Esophagus (tissue), 2 donors: ENCODE measurements around the gene OSR1. TPM values are rescaled to one million over a fixed set of nuclear protein-coding genes. Genes with fewer than 3 reads are reported as not detected.
"Not testable (repeated sequence)": the region's sequence is repeated elsewhere in the genome, so short reads cannot be mapped to it uniquely, and the experiment has no call there.

Experiments used
- H3K27ac ChIP-seq, 2 donors: one replicate each; pipeline ENCODE4 v1.5.1; 2013; ENCODE audit warnings: low read depth in 2 of 2, mild to moderate bottlenecking in 2 of 2, inconsistent platforms in 1 of 2, low read length in 1 of 2, moderate library complexity in 1 of 2
- H3K27me3 ChIP-seq, 2 donors: one replicate each; pipeline ENCODE4 v1.6.1; 2013; ENCODE audit warnings: low read length in 2 of 2, control low read depth in 1 of 2, mild to moderate bottlenecking in 1 of 2; ENCODE audit not compliant: insufficient read depth in 2 of 2, control insufficient read depth in 1 of 2
- H3K36me3 ChIP-seq, 2 donors: one replicate each; pipeline ENCODE4 v1.6.1; 2013; ENCODE audit warnings: low read length in 1 of 2; ENCODE audit not compliant: control insufficient read depth in 2 of 2, insufficient read depth in 2 of 2
- H3K4me1 ChIP-seq, 2 donors: one replicate each; pipeline ENCODE4 v1.6.1; 2013; ENCODE audit warnings: low read length in 1 of 2; ENCODE audit not compliant: control insufficient read depth in 2 of 2, insufficient read depth in 2 of 2
- H3K4me3 ChIP-seq, 2 donors: one replicate each; pipeline ENCODE4 v1.5.1; 2013; ENCODE audit warnings: low read length in 2 of 2, mild to moderate bottlenecking in 2 of 2, low read depth in 1 of 2, moderate library complexity in 1 of 2
- H3K9me3 ChIP-seq, 2 donors: one replicate each; pipeline ENCODE4 v1.6.1; 2013; ENCODE audit warnings: mild to moderate bottlenecking in 2 of 2, low read depth in 1 of 2, low read length in 1 of 2, moderate library complexity in 1 of 2; ENCODE audit not compliant: control insufficient read depth in 2 of 2, insufficient read depth in 1 of 2
- WGBS, 2 donors: extraction: QIAGEN DNeasy Blood & Tissue Kit; methylation state at CpG; one replicate each; pipeline ENCODE4 v1.1.7; 2013; 5-methylcytosine and 5-hydroxymethylcytosine counted together
- polyA plus RNA-seq, 2 donors: library from polyadenylated mRNA; stranded (reverse); fragments of 200-250 nt; gene quantifications; one replicate each; pipeline ENCODE4 v1.2.3, GENCODE V29; 2013
- donor health status: healthy with polysubstance abuse.
- donor health status: Bipolar disorder and iron deficiency.

OSR1 gene
- 1 to 10 TPM; 1.1 to 1.7 TPM for polyA plus RNA-seq

DNA sequence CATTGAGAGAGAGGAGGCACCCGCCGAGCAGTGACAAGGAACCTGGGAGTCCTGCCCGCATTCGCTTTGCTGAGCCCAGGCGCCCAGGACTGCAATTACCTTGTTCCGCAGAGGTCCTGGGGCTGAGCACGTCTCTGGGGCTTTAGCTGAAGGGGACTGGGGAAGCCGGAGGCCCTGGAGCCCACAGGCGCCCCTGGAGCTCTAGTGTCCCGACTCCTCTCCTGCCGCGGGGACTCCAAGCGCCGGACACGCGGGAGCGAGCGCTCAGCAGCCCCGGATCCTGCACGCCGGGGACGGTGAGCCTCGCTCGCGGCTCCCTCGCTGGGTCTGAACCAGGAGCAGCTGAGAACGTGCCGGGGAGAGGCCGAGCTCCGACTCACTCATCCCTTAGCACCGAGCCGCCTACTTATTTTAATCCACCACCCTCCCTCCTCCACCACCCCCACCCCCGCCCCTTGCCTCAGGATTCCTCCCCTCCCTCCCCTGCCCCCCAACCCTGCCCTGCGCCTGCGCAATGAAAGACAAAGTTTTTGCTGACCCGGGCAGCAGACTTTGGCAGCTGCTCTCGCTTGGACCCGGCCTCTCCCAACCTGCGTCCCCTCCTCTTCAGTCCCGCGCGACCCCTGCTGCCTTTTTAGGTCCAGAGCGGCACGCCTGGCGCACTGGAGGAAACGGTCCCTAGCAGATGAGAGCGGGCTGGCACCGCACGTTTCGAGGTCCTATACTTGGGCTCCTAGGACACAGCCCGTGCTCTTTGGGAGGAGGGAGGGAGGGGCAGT is at the start of gene OSR1:
TSS of gene OSR1 (minus strand) at position 382 of the 779 bp plus-strand sequence. CDS start 4,818 bp downstream, outside the sequence.
- Histone ChIP-seq H3K27ac (peak within 1 kb of the TSS; percentile 69 to 74), H3K4me3 (peak within 1 kb of the TSS; percentile 55 to 57), H3K4me1 (peaks cover 7 to 17% of the 10 kb centered on the region in 2 donors), H3K36me3 (no peaks in the 10 kb centered on the region), H3K27me3 (peaks cover 5 to 7% of the 10 kb centered on the region in 2 donors), H3K9me3 (no peaks in the 10 kb centered on the region)
- 3 to 5% methylated on average over 34 to 51 of the region's 51 CpGs for WGBS, 2 donors

GRCh38 chr2:19403785-19404184 is 45.4 kb upstream of the OSR1 start:
- H3K27me3 ChIP-seq = no peaks in the 10 kb centered on the region
- no peaks in the 10 kb centered on the region for H3K36me3 ChIP-seq
- no peak overlapping the region for H3K27ac ChIP-seq
- WGBS, 2 donors = 68 to 94% methylated on average over 4 of the region's 4 CpGs
- H3K4me1 ChIP-seq = no peaks in the 10 kb centered on the region
- no peaks in the 10 kb centered on the region for H3K9me3 ChIP-seq
- H3K4me3 ChIP-seq = no peak overlapping the region

GRCh38 chr2:19392191-19392590 is 33.8 kb upstream of the OSR1 start:
- H3K4me3 ChIP-seq = no peak overlapping the region
- no peaks in the 10 kb centered on the region for H3K27me3 ChIP-seq
- H3K27ac ChIP-seq = no peak overlapping the region
- H3K4me1 ChIP-seq = no peaks in the 10 kb centered on the region
- WGBS, 2 donors = 85 to 93% methylated on average over 4 of the region's 4 CpGs
- H3K36me3 ChIP-seq = no peaks in the 10 kb centered on the region
- no peaks in the 10 kb centered on the region for H3K9me3 ChIP-seq

- H3K4me3 ChIP-seq, H3K4me1 ChIP-seq, H3K36me3 ChIP-seq, H3K27me3 ChIP-seq, H3K9me3 ChIP-seq, H3K27ac ChIP-seq: not testable (repeated sequence)
- 82 to 88% methylated on average over 7 of the region's 7 CpGs for WGBS, 2 donors
These were observed 31.0 kb upstream of the OSR1 start for GRCh38 chr2:19389469-19389868.

DNA sequence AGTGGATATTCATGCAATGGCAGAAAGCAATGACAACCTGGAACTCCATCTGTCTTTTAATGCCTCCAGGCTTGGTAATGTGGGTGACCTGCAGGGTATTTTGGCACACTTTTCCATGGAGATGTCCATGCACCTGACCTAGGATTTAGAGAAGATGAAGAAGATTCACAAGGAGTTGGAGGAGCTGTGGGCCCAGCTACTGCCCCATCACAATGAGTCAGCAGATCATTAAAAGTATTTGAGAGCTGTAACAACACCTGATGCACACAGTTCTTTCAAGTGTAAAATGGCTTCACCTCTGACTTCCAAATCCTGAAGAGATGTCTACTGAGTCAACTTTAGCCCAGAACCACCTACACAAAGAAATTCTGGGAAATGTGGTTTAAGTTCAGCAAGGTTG is 22.1 kb upstream of the OSR1 start:
- Histone ChIP-seq H3K4me1 (no peaks in the 10 kb centered on the region), H3K27me3 (peaks cover 0 to 3% of the 10 kb centered on the region in 2 donors), H3K36me3 (no peaks in the 10 kb centered on the region), H3K4me3 (no peak overlapping the region), H3K9me3 (no peaks in the 10 kb centered on the region), H3K27ac (no peak overlapping the region)

GRCh38 chr2:19378939-19379338 is 20.5 kb upstream of the OSR1 start:
- Histone ChIP-seq H3K4me1 (no peaks in the 10 kb centered on the region), H3K27me3 (peaks cover 0 to 3% of the 10 kb centered on the region in 2 donors), H3K36me3 (no peaks in the 10 kb centered on the region), H3K4me3 (no peak overlapping the region), H3K27ac (no peak overlapping the region), H3K9me3 (no peaks in the 10 kb centered on the region)
- 38 to 53% methylated on average over 2 of the region's 2 CpGs for WGBS, 2 donors

DNA sequence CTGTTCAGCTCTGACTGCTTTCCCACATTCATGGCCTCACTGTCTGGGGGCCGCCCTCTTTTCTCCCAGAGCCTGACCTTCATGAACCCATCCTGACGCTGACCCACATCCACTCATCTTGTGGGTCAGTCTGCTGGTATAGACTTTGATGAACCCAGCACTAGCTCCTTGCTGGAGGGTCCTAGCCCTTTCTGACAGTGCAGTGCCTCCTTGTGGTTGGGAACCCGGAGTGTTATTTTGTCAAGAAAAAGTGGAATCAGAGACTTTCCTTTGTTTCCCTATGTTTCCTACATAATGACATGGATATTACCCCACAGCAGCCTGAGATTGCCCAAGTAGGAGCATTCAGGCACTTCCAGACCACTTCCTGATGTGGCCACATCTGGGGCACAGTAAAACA is 19.3 kb upstream of the OSR1 start:
- H3K4me1 ChIP-seq = no peaks in the 10 kb centered on the region
- H3K27me3 ChIP-seq = peaks cover 0 to 3% of the 10 kb centered on the region in 2 donors
- H3K9me3 ChIP-seq = no peaks in the 10 kb centered on the region
- no peak overlapping the region for H3K27ac ChIP-seq
- no peaks in the 10 kb centered on the region for H3K36me3 ChIP-seq
- WGBS, 2 donors = 87 to 95% methylated on average over 3 of the region's 3 CpGs
- no peak overlapping the region for H3K4me3 ChIP-seq

- H3K27ac ChIP-seq = no peak overlapping the region
- no peak overlapping the region for H3K4me3 ChIP-seq
- no peaks in the 10 kb centered on the region for H3K9me3 ChIP-seq
- H3K4me1 ChIP-seq = no peaks in the 10 kb centered on the region
- 80 to 89% methylated on average over 2 of the region's 2 CpGs for WGBS, 2 donors
- no peaks in the 10 kb centered on the region for H3K27me3 ChIP-seq
- no peaks in the 10 kb centered on the region for H3K36me3 ChIP-seq
These were observed 14.9 kb upstream of the OSR1 start for GRCh38 chr2:19373352-19373751.

DNA sequence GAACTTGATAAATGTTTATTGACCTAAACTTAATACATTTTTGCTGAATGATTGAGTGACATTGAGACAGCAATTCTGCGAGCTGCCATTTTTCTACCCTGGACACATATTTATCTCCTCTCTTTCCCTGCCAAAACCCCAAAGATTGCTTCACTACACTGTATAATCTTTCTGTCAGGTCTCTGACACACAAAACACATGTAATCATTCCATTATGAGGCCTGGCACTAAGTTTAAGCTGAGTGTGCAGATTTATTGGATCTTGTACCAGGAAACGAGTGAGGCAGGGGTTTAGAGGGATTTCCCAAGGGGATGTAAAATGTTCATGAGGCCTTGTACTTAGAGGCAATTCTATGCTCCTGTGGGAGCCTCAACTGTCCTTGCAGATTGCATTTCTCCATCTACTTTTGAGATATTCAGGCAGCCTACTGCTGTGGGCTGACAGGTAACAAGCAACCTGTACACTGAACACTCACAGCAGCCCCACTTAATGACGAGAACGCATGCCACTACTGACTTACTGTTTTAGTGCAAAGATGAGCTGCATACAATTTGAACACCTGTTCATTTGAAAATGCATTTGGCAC is 13.7 kb upstream of the OSR1 start:
- no peak overlapping the region for H3K4me3 ChIP-seq
- no peaks in the 10 kb centered on the region for H3K27me3 ChIP-seq
- no peaks in the 10 kb centered on the region for H3K36me3 ChIP-seq
- no peaks in the 10 kb centered on the region for H3K9me3 ChIP-seq
- no peak overlapping the region for H3K27ac ChIP-seq
- WGBS, 2 donors = 64 to 69% methylated on average over 4 of the region's 4 CpGs
- H3K4me1 ChIP-seq = no peaks in the 10 kb centered on the region
